Liver (tissue), 3 donors: ENCODE results near the gene ARMC9.
"Not testable (repeated sequence)": the region's sequence is repeated elsewhere in the genome, so short reads cannot be mapped to it uniquely, and the experiment has no call there.

Experiments used
- ATF3 ChIP-seq: IDR thresholded peaks from 2 replicates; pipeline ENCODE4 v1.6.1; 2016; ENCODE audit warnings: antibody characterized with exemption
- CTCF ChIP-seq: fragments of 150-350 bp; IDR thresholded peaks from 2 replicates; pipeline ENCODE4 v1.5.1; 2017; ENCODE audit warnings: improper control_type of control experiment, low read depth, low read length; ENCODE audit not compliant: missing input control
- REST ChIP-seq: IDR thresholded peaks from 2 replicates; pipeline ENCODE4 v1.6.1; 2016; ENCODE audit warnings: antibody characterized with exemption, mild to moderate bottlenecking
- YY1 ChIP-seq: IDR thresholded peaks from 2 replicates; pipeline ENCODE4 v1.6.1; 2016; ENCODE audit warnings: antibody characterized with exemption, mild to moderate bottlenecking
- donor health status: healthy.
- donor health status: healthy.

DNA sequence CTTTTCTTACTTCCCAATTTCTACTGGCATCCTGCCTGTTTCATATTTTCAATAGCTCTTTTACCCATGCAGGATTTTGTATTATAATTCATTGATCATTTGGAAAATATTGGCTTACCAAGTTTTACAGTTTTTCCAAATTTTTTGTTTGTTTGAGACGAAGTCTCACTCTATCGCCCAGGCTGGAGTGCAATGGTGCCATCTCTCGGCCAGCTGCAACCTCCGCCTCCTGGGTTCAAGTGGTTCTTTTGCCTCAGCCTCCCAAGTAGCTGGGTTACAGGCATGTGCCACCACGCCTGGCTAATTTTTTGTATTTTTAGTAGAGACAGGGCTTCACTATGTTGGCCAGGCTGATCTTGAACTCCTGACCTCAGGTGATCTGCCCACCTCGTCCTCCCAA, 105.8 kb downstream of the ARMC9 start:
- TF ChIP-seq CTCF, REST, ATF3, YY1: not testable (repeated sequence)
